Uterus (tissue), 4 donors: ENCODE measurements around the gene TTLL8. TPM values are rescaled to one million over a fixed set of nuclear protein-coding genes. Genes with fewer than 3 reads are reported as not detected.

Experiments
- DNase-seq, 2 donors: peaks; one replicate each; pipeline ENCODE4 v3.0.0-alpha.2; 2019 to 2020
- H3K27ac ChIP-seq, 2 donors: fragments of 200-600 bp; sonication (generic); 1 replicate in 1 of 2; 2 replicates in 1 of 2; pipeline ENCODE4 v1.5.1; 2016 to 2018
- H3K27me3 ChIP-seq, 2 donors: fragments of 200-600 bp; sonication (generic); one replicate each; pipeline ENCODE4 v1.5.1; 2018 to 2019; ENCODE audit warnings: control low read depth in 1 of 2
- H3K36me3 ChIP-seq, 2 donors: fragments of 200-600 bp; sonication (generic); one replicate each; pipeline ENCODE4 v1.5.1; 2019; ENCODE audit warnings: control low read depth in 1 of 2
- H3K4me1 ChIP-seq, 2 donors: fragments of 200-600 bp; sonication (generic); one replicate each; pipeline ENCODE4 v1.5.1; 2018 to 2019; ENCODE audit warnings: control low read depth in 1 of 2
- H3K4me3 ChIP-seq, 2 donors: fragments of 200-600 bp; sonication (generic); 1 replicate in 1 of 2; 2 replicates in 1 of 2; pipeline ENCODE4 v1.5.1; 2018 to 2019; ENCODE audit warnings: mild to moderate bottlenecking in 1 of 2
- H3K9me3 ChIP-seq, 2 donors: fragments of 200-600 bp; sonication (generic); one replicate each; pipeline ENCODE4 v1.5.1; 2019; ENCODE audit warnings: control low read depth in 1 of 2
- CTCF ChIP-seq, 4 experiments: fragments of 200-600 bp in 2 of 4; fragments of 450-650 bp in 2 of 4; sonication (generic) in 2 of 4; IDR thresholded peaks; one replicate each; pipeline ENCODE4 v1.5.1; 2016 to 2019; ENCODE audit warnings: antibody characterized with exemption in 4 of 4, mild to moderate bottlenecking in 2 of 4, moderate library complexity in 1 of 4
- POLR2A ChIP-seq, 2 donors: fragments of 450-650 bp; IDR thresholded peaks; one replicate each; pipeline ENCODE4 v1.6.1; 2016; ENCODE audit warnings: antibody characterized with exemption in 2 of 2, mild to moderate bottlenecking in 1 of 2, moderate library complexity in 1 of 2
- intact Hi-C: fragments of 100-400 bp; cut with DNase I; formaldehyde crosslinking; loops from one replicate; pipeline ENCODE4 v1.15.1; 2023; ENCODE audit warnings: low total_unique reads
- total RNA-seq, 4 donors: library from RNA; depleted of rRNA in 3 of 4; stranded (reverse); fragments of >200 nt in 3 of 4; gene quantifications; one replicate each; pipeline versions ENCODE4 v1.1.0 to v1.2.4, GENCODE V29; 2014 to 2023
- donor health status: DM: yes; HTN: yes; CAD: no.

The TTLL8 gene
- total RNA-seq, 4 donors from 2014 or later: not detected

GRCh38 chr22:50049299-50050195 lies 8.6 kb downstream of the TTLL8 start:
- TF ChIP-seq CTCF (IDR thresholded peaks at IDR 0.05) (no peak), POLR2A (IDR thresholded peaks at IDR 0.05) (no peak)
- Histone ChIP-seq H3K36me3 (no peaks in the 10 kb centered on the region), H3K27ac (no peak overlapping the region), H3K27me3 (no peaks in the 10 kb centered on the region), H3K4me1 (no peaks in the 10 kb centered on the region), H3K9me3 (no peaks in the 10 kb centered on the region), H3K4me3 (no peak overlapping the region)
- intact Hi-C loops: no loop called here
- no peak for DNase-seq

GRCh38 chr22:50048836-50049235 lies 9.3 kb downstream of the TTLL8 start:
- H3K27me3 ChIP-seq: no peaks in the 10 kb centered on the region
- H3K27ac ChIP-seq: no peak overlapping the region
- intact Hi-C loops: no loop called here
- TF ChIP-seq POLR2A (IDR thresholded peaks at IDR 0.05): no peak
- TF ChIP-seq CTCF (IDR thresholded peaks at IDR 0.05): no peak
- no peak overlapping the region for H3K4me3 ChIP-seq
- no peaks in the 10 kb centered on the region for H3K36me3 ChIP-seq
- H3K9me3 ChIP-seq: no peaks in the 10 kb centered on the region
- DNase-seq: no peak
- no peaks in the 10 kb centered on the region for H3K4me1 ChIP-seq

- Histone ChIP-seq H3K4me1 (no peaks in the 10 kb centered on the region), H3K27me3 (no peaks in the 10 kb centered on the region), H3K27ac (no peak overlapping the region), H3K9me3 (no peaks in the 10 kb centered on the region), H3K36me3 (no peaks in the 10 kb centered on the region), H3K4me3 (no peak overlapping the region)
- DNase-seq: no peak
- TF ChIP-seq POLR2A (IDR thresholded peaks at IDR 0.05): no peak
- TF ChIP-seq CTCF (IDR thresholded peaks at IDR 0.05): no peak
- intact Hi-C loops: no loop called here
These were observed 9.9 kb downstream of the TTLL8 start for GRCh38 chr22:50048061-50048765.

- DNase-seq: no peak
- Histone ChIP-seq H3K36me3 (no peaks in the 10 kb centered on the region), H3K4me3 (no peak overlapping the region), H3K4me1 (no peaks in the 10 kb centered on the region), H3K9me3 (no peaks in the 10 kb centered on the region), H3K27me3 (no peaks in the 10 kb centered on the region), H3K27ac (no peak overlapping the region)
- intact Hi-C loops: no loop called here
- TF ChIP-seq POLR2A (IDR thresholded peaks at IDR 0.05) (no peak), CTCF (IDR thresholded peaks at IDR 0.05) (no peak)
These were observed 10.8 kb downstream of the TTLL8 start for GRCh38 chr22:50047346-50047745.
